Activated naive CD4-positive, alpha-beta T cell treated with Interleukin-2 at 50 U/mL for 16 hours (primary cell): ENCODE measurements around the gene KIR2DL3.
"Not testable (repeated sequence)": the region's sequence is repeated elsewhere in the genome, so short reads cannot be mapped to it uniquely, and the experiment has no call there.

Experiments
- DNase-seq: peaks from one replicate; pipeline ENCODE4 v3.0.0-alpha.2; 2020

The KIR2DL3 gene

GRCh38 chr19:54747614-54748322, 9.5 kb downstream of the KIR2DL3 start:
- DNase-seq: not testable (repeated sequence)

GRCh38 chr19:54750276-54750675, 12.0 kb downstream of the KIR2DL3 start:
- not testable (repeated sequence) for DNase-seq

GRCh38 chr19:54756204-54757110, 18.1 kb downstream of the KIR2DL3 start:
- DNase-seq: not testable (repeated sequence)

GRCh38 chr19:54758577-54758976, 20.3 kb downstream of the KIR2DL3 start:
- not testable (repeated sequence) for DNase-seq

GRCh38 chr19:54764219-54764618, 25.9 kb downstream of the KIR2DL3 start:
- DNase-seq: not testable (repeated sequence)

- not testable (repeated sequence) for DNase-seq
These were observed 28.2 kb downstream of the KIR2DL3 start for GRCh38 chr19:54766464-54766863.

- not testable (repeated sequence) for DNase-seq
These were observed 31.3 kb downstream of the KIR2DL3 start, which contains the start of gene KIR2DL1 for GRCh38 chr19:54769646-54770045. TSS of gene KIR2DL1 (plus strand) at chr19:54769793. CDS start at chr19:54769851, 58 bp downstream.

GRCh38 chr19:54770511-54770910, 32.2 kb downstream of the KIR2DL3 start:
- not testable (repeated sequence) for DNase-seq

GRCh38 chr19:54771018-54771960, 33.0 kb downstream of the KIR2DL3 start:
- not testable (repeated sequence) for DNase-seq

GRCh38 chr19:54772666-54773065, 34.4 kb downstream of the KIR2DL3 start:
- not testable (repeated sequence) for DNase-seq

GRCh38 chr19:54775095-54775815, 36.9 kb downstream of the KIR2DL3 start:
- not testable (repeated sequence) for DNase-seq

- DNase-seq: not testable (repeated sequence)
These were observed 37.5 kb downstream of the KIR2DL3 start for GRCh38 chr19:54775830-54776229.

GRCh38 chr19:54777851-54778250, 39.5 kb downstream of the KIR2DL3 start:
- DNase-seq: not testable (repeated sequence)

- DNase-seq: not testable (repeated sequence)
These were observed 40.6 kb downstream of the KIR2DL3 start for GRCh38 chr19:54778896-54779295.

- not testable (repeated sequence) for DNase-seq
These were observed 44.6 kb downstream of the KIR2DL3 start for GRCh38 chr19:54782916-54783315.

- DNase-seq: not testable (repeated sequence)
These were observed 47.9 kb downstream of the KIR2DL3 start for GRCh38 chr19:54786091-54786723.

- not testable (repeated sequence) for DNase-seq
These were observed 49.8 kb downstream of the KIR2DL3 start for GRCh38 chr19:54788154-54788553.

GRCh38 chr19:54790711-54791110, 52.4 kb downstream of the KIR2DL3 start:
- no peak for DNase-seq

- DNase-seq: no peak
These were observed 53.2 kb downstream of the KIR2DL3 start for GRCh38 chr19:54791476-54791875.

GRCh38 chr19:54792814-54793213, 54.5 kb downstream of the KIR2DL3 start:
- DNase-seq: no peak

- no peak for DNase-seq
These were observed 57.4 kb downstream of the KIR2DL3 start for GRCh38 chr19:54795758-54796157.
